Measurements from ENCODE around the gene EHMT1. TPM values are rescaled to one million over a fixed set of nuclear protein-coding genes. Genes with fewer than 3 reads are reported as not detected.
A peak's percentile ranks its signal among the peaks of the same experiment; 100 is the strongest.

Gene EHMT1
- polyA plus RNA-seq, 3 donors = 10.1 to 46.5 (median 15.0) TPM

GRCh38 chr9:137650259-137650658, 31.5 kb downstream of the EHMT1 start:
- peaks cover 67% of the 10 kb centered on the region for H4K20me1 ChIP-seq (ENCODE audit: insufficient read depth, low read length)
- no peak overlapping the region for H3K4me2 ChIP-seq (replicated peaks; ENCODE audit: extremely low read depth, low read length, poor library complexity, severe bottlenecking)
- Mint-ChIP-seq H3K36me3 (peaks cover 34 to 67% of the 10 kb centered on the region in 2 donors), H3K27me3 (ENCODE audit: low read depth in 3 of 3) (peaks cover 0 to 2% (median 2%) of the 10 kb centered on the region in 3 donors), H3K9me3 (no peaks in the 10 kb centered on the region), H3K4me1 (peaks cover 43% of the 10 kb centered on the region), H3K4me3 (no peak overlapping the region), H3K27ac (peak overlapping the region in 2 of 7 donors; percentile 46 to 59)
- DNase-seq = no peak
- intact Hi-C loops (cut with micrococcal nuclease) = no loop called here
- no CpG with 5 or more reads among the region's 2 CpGs for WGBS (ENCODE audit: insufficient coverage)
- peaks cover 5 to 45% of the 10 kb centered on the region in 2 donors for H3K36me3 ChIP-seq (replicated peaks in 1 of 2; ENCODE audit: control insufficient read depth in 1 of 2, insufficient read depth in 2 of 2, low read length in 2 of 2)
- peaks cover 75% of the 10 kb centered on the region for H3K79me2 ChIP-seq (ENCODE audit: insufficient read depth, low read length)
- no peak overlapping the region for H3K4me3 ChIP-seq (replicated peaks in 1 of 3; ENCODE audit: low read depth in 2 of 3, low read length in 3 of 3)
- no peak overlapping the region for H2AFZ ChIP-seq (ENCODE audit: insufficient read depth, low read depth, low read length, poor library complexity, severe bottlenecking)
- H3K27me3 ChIP-seq (ENCODE audit: control insufficient read depth in 2 of 2, insufficient read depth in 2 of 2, low read length in 2 of 2) = no peaks in the 10 kb centered on the region
- H3K9me3 ChIP-seq (replicated peaks in 1 of 2; ENCODE audit: control insufficient read depth in 1 of 2, insufficient read depth in 1 of 2, low read length in 2 of 2) = no peaks in the 10 kb centered on the region
- no peak for TF ChIP-seq CTCF (IDR thresholded peaks at IDR 0.05)
- no peak overlapping the region for H3K27ac ChIP-seq (ENCODE audit: low read depth in 1 of 2, low read length in 2 of 2)
- H3K4me1 ChIP-seq (ENCODE audit: control insufficient read depth in 1 of 2, insufficient read depth in 2 of 2, low read length in 2 of 2) = peaks cover 34 to 47% of the 10 kb centered on the region in 2 donors
- no peak overlapping the region for H3K9ac ChIP-seq (ENCODE audit: insufficient read depth, low read length, poor library complexity, severe bottlenecking)

- Mint-ChIP-seq H3K36me3 (peaks cover 36 to 68% of the 10 kb centered on the region in 2 donors), H3K4me1 (peaks cover 40% of the 10 kb centered on the region), H3K4me3 (no peak overlapping the region), H3K9me3 (no peaks in the 10 kb centered on the region), H3K27ac (peak overlapping the region in 2 of 7 donors; percentile 46 to 76), H3K27me3 (ENCODE audit: low read depth in 3 of 3) (peaks cover 0 to 2% (median 2%) of the 10 kb centered on the region in 3 donors)
- H3K4me2 ChIP-seq (replicated peaks; ENCODE audit: extremely low read depth, low read length, poor library complexity, severe bottlenecking) = no peak overlapping the region
- H3K9ac ChIP-seq (ENCODE audit: insufficient read depth, low read length, poor library complexity, severe bottlenecking) = no peak overlapping the region
- no peak for DNase-seq
- no peak overlapping the region for H3K27ac ChIP-seq (ENCODE audit: low read depth in 1 of 2, low read length in 2 of 2)
- no peaks in the 10 kb centered on the region for H3K27me3 ChIP-seq (ENCODE audit: control insufficient read depth in 2 of 2, insufficient read depth in 2 of 2, low read length in 2 of 2)
- peaks cover 10 to 50% of the 10 kb centered on the region in 2 donors for H3K36me3 ChIP-seq (replicated peaks in 1 of 2; ENCODE audit: control insufficient read depth in 1 of 2, insufficient read depth in 2 of 2, low read length in 2 of 2)
- TF ChIP-seq CTCF (IDR thresholded peaks at IDR 0.05) = no peak
- intact Hi-C loops (cut with micrococcal nuclease) = no loop called here
- peaks cover 67% of the 10 kb centered on the region for H4K20me1 ChIP-seq (ENCODE audit: insufficient read depth, low read length)
- no peak overlapping the region for H2AFZ ChIP-seq (ENCODE audit: insufficient read depth, low read depth, low read length, poor library complexity, severe bottlenecking)
- WGBS (ENCODE audit: insufficient coverage) = 100% methylated on average over 1 of the region's 7 CpGs
- H3K4me1 ChIP-seq (ENCODE audit: control insufficient read depth in 1 of 2, insufficient read depth in 2 of 2, low read length in 2 of 2) = peaks cover 34 to 43% of the 10 kb centered on the region in 2 donors
- no peaks in the 10 kb centered on the region for H3K9me3 ChIP-seq (replicated peaks in 1 of 2; ENCODE audit: control insufficient read depth in 1 of 2, insufficient read depth in 1 of 2, low read length in 2 of 2)
- no peak overlapping the region for H3K4me3 ChIP-seq (replicated peaks in 1 of 3; ENCODE audit: low read depth in 2 of 3, low read length in 3 of 3)
- H3K79me2 ChIP-seq (ENCODE audit: insufficient read depth, low read length) = peaks cover 75% of the 10 kb centered on the region
Measured at GRCh38 chr9:137650779-137651178, 32.0 kb downstream of the EHMT1 start.
